HepG2 (cell line): ENCODE data around the gene ISY1. TPM values are rescaled to one million over a fixed set of nuclear protein-coding genes. Genes with fewer than 3 reads are reported as not detected.

ENCODE experiments used
- AGO1 ChIP-seq: fragments of 200-400 bp; formaldehyde crosslinking; IDR thresholded peaks from 2 replicates; pipeline ENCODE4 v1.6.1; 2017; ENCODE audit warnings: mild to moderate bottlenecking, low read depth, low read length, moderate library complexity; ENCODE audit not compliant: poor library complexity, severe bottlenecking
- AHR ChIP-seq: IDR thresholded peaks from 2 replicates; pipeline ENCODE4 v1.6.1; 2018; ENCODE audit warnings: missing genetic modification reagents, missing compliant biosample characterization
- ARNTL ChIP-seq: sonication (generic); formaldehyde crosslinking; IDR thresholded peaks from 2 replicates; pipeline ENCODE4 v1.4.0; 2020; ENCODE audit warnings: mild to moderate bottlenecking, missing genetic modification reagents
- ATAD3A ChIP-seq: sonication (generic); formaldehyde crosslinking; IDR thresholded peaks from 2 replicates; pipeline ENCODE4 v1.4.0; 2020; ENCODE audit warnings: missing genetic modification reagents
- DR1 ChIP-seq: sonication (generic); formaldehyde crosslinking; IDR thresholded peaks from 2 replicates; pipeline ENCODE4 v1.8.0; 2021; ENCODE audit warnings: mild to moderate bottlenecking, missing genetic modification reagents, inconsistent platforms
- PLRG1 ChIP-seq: fragments of 450-650 bp; conservative IDR thresholded peaks from 2 replicates; pipeline ENCODE4 v1.6.1; 2016
- POGK ChIP-seq: sonication (generic); formaldehyde crosslinking; conservative IDR thresholded peaks from 2 replicates; pipeline ENCODE4 v1.8.0; 2022; ENCODE audit warnings: mild to moderate bottlenecking, moderate library complexity, missing genetic modification reagents
- POLR2A ChIP-seq, 2 experiments: IDR thresholded peaks; 2 replicates each; pipeline ENCODE4 v1.6.1; 2011; ENCODE audit warnings: low read depth in 2 of 2, low read length in 2 of 2, mild to moderate bottlenecking in 1 of 2, moderate library complexity in 1 of 2; ENCODE audit not compliant: insufficient read depth in 1 of 2
- RBFOX2 ChIP-seq: fragments of 200-400 bp; formaldehyde crosslinking; IDR thresholded peaks from 2 replicates; pipeline ENCODE4 v1.6.1; 2017; ENCODE audit warnings: low read depth, mild to moderate bottlenecking, low read length
- RBM22 ChIP-seq: fragments of 200-400 bp; formaldehyde crosslinking; optimal IDR thresholded peaks from 2 replicates; pipeline ENCODE3; 2017; ENCODE audit warnings: mild to moderate bottlenecking, low read length, moderate library complexity
- RFX3 ChIP-seq: IDR thresholded peaks from 2 replicates; pipeline ENCODE4 v1.6.1; 2016; ENCODE audit warnings: missing biosample characterization, missing genetic modification reagents
- SMAD1 ChIP-seq: sonication (generic); formaldehyde crosslinking; IDR thresholded peaks from 2 replicates; pipeline ENCODE4 v1.4.0; 2020; ENCODE audit warnings: missing genetic modification reagents, low read depth, mild to moderate bottlenecking, borderline replicate concordance
- SPEN ChIP-seq: sonication (generic); formaldehyde crosslinking; IDR thresholded peaks from 2 replicates; pipeline ENCODE4 v1.5.1; 2020; ENCODE audit warnings: low read depth, mild to moderate bottlenecking, missing genetic modification reagents
- TOPORS ChIP-seq: sonication (generic); formaldehyde crosslinking; IDR thresholded peaks from 2 replicates; pipeline ENCODE4 v1.8.0; 2023; ENCODE audit warnings: mild to moderate bottlenecking, missing genetic modification reagents
- TP53 ChIP-seq: sonication (generic); formaldehyde crosslinking; conservative IDR thresholded peaks from 2 replicates; pipeline ENCODE4 v1.4.0; 2020; ENCODE audit warnings: missing genetic modification reagents
- YEATS4 ChIP-seq: sonication (generic); formaldehyde crosslinking; IDR thresholded peaks from 2 replicates; pipeline ENCODE4 v1.4.0; 2020; ENCODE audit warnings: missing genetic modification reagents, borderline replicate concordance
- ZC3H13 ChIP-seq: sonication (generic); formaldehyde crosslinking; IDR thresholded peaks from 2 replicates; pipeline ENCODE4 v1.8.1; 2023; ENCODE audit warnings: mild to moderate bottlenecking, missing genetic modification reagents, moderate library complexity
- ZNF260 ChIP-seq: sonication (generic); formaldehyde crosslinking; IDR thresholded peaks from 2 replicates; pipeline ENCODE4 v1.4.0; 2020; ENCODE audit warnings: missing genetic modification reagents, low read depth, mild to moderate bottlenecking, borderline replicate concordance
- ZNF329 ChIP-seq: sonication (generic); formaldehyde crosslinking; IDR thresholded peaks from 2 replicates; pipeline ENCODE4 v1.9.0; 2021; ENCODE audit warnings: low read depth, mild to moderate bottlenecking, missing genetic modification reagents
- ZNF441 ChIP-seq: sonication (generic); formaldehyde crosslinking; IDR thresholded peaks from 2 replicates; pipeline ENCODE4 v1.7.0; 2021; ENCODE audit warnings: missing genetic modification reagents, borderline replicate concordance
- ZNF503 ChIP-seq: sonication (generic); formaldehyde crosslinking; IDR thresholded peaks from 2 replicates; pipeline ENCODE4 v1.4.0; 2020; ENCODE audit warnings: missing genetic modification reagents
- ZNF609 ChIP-seq: sonication (generic); formaldehyde crosslinking; IDR thresholded peaks from 2 replicates; pipeline ENCODE4 v1.4.0; 2020; ENCODE audit warnings: mild to moderate bottlenecking, missing genetic modification reagents, borderline replicate concordance
- ZSCAN21 ChIP-seq: sonication (generic); formaldehyde crosslinking; IDR thresholded peaks from 2 replicates; pipeline ENCODE4 v1.8.0; 2022; ENCODE audit warnings: mild to moderate bottlenecking, missing genetic modification reagents, moderate library complexity, borderline replicate concordance
- polyA plus RNA-seq, 8 experiments: library from polyadenylated mRNA; depleted of rRNA in 3 of 8; stranded (reverse) in 7 of 8; unstranded in 1 of 8; fragments of >200 nt; fragmentation: Illumina TruSeq in 4 of 8; extraction: Trizol in 4 of 8; gene quantifications; 2 replicates each; pipeline versions ENCODE4 v1.2.1 to v1.2.3, GENCODE V29; 2011 to 2016; ENCODE audit warnings: low read depth in 4 of 8, missing spikeins in 1 of 8, mixed read lengths in 1 of 8; ENCODE audit not compliant: insufficient read depth in 1 of 8
- total RNA-seq, 5 experiments: library from RNA; depleted of rRNA; stranded (reverse); fragments of >200 nt; fragmentation: Illumina TruSeq; extraction: Trizol; gene quantifications; 2 replicates each; pipeline ENCODE4 v1.2.3, GENCODE V29; 2016; ENCODE audit warnings: low read depth in 1 of 5

Gene ISY1
- total and polyA plus RNA-seq, 2 of the 13 experiments (the other 11 are each of a cell fraction or from before 2014, with no cell fraction given): 21.0 to 39.1 TPM

- TF ChIP-seq ZNF503 (no peak), ATAD3A (CRISPR knock-in tag) (no peak), RFX3 (CRISPR knock-in tag) (no peak), RBFOX2 (0 out of 2 replicates have a peak, but pooled peaks have one; percentile 35), ARNTL (no peak), POGK (CRISPR knock-in tag) (peak; percentile 66; the same call in 1 of the 2 replicates), ZNF260 (CRISPR knock-in tag) (no peak), AHR (CRISPR knock-in tag) (no peak), ZNF441 (peak; percentile 93), ZNF329 (CRISPR knock-in tag) (no peak), TP53 (CRISPR knock-in tag) (no peak), RBM22 (no peak), SMAD1 (CRISPR knock-in tag) (no peak), YEATS4 (CRISPR knock-in tag) (0 out of 2 replicates have a peak, but pooled peaks have one; percentile 1), DR1 (CRISPR knock-in tag) (peak; percentile 45; the same call in 1 of the 2 replicates), POLR2A (IDR thresholded peaks at IDR 0.05; ENCODE audit: insufficient read depth in 1 of 2, low read depth in 2 of 2, low read length in 2 of 2) (peak in 1 of 2 experiments; percentile 60; a peak in 1 of 4 replicates), SPEN (CRISPR knock-in tag) (peak; percentile 49; the same call in 1 of the 2 replicates), ZC3H13 (CRISPR knock-in tag) (peak; percentile 38; the same call in 1 of the 2 replicates), ZSCAN21 (0 out of 2 replicates have a peak, but pooled peaks have one; percentile 27), ZNF609 (peak; percentile 46; the same call in 1 of the 2 replicates), PLRG1 (no peak), AGO1 (peak; percentile 73), TOPORS (CRISPR knock-in tag) (peak; percentile 41)
These were observed 39.0 kb downstream of the ISY1 start, which contains the start of gene RAB43 (continued) for GRCh38 chr3:129121792-129122411.
